Activated CD4-positive, alpha-beta T cell treated with anti-CD3 and anti-CD28 coated beads for 24 hours (primary cell): ENCODE results near the gene PLEKHG4B.
"Not testable (repeated sequence)": the region's sequence is repeated elsewhere in the genome, so short reads cannot be mapped to it uniquely, and the experiment has no call there.

ENCODE experiments used
- DNase-seq, 2 donors: peaks; one replicate each; pipeline ENCODE4 v3.0.0-alpha.2; 2020; ENCODE audit warnings: low read depth in 2 of 2

Gene PLEKHG4B

GRCh38 chr5:156411-157072 is 64.6 kb downstream of the PLEKHG4B start:
- no peak for DNase-seq

GRCh38 chr5:157126-157715 is 65.3 kb downstream of the PLEKHG4B start:
- DNase-seq, result no peak

- DNase-seq, result no peak
Measured at GRCh38 chr5:157801-158200, 65.8 kb downstream of the PLEKHG4B start.

GRCh38 chr5:158807-159447 is 67.0 kb downstream of the PLEKHG4B start:
- no peak for DNase-seq

- no peak for DNase-seq
Measured at GRCh38 chr5:159448-160172, 67.6 kb downstream of the PLEKHG4B start.

GRCh38 chr5:160173-160510 is 68.2 kb downstream of the PLEKHG4B start:
- no peak for DNase-seq

GRCh38 chr5:160921-161802 is 69.2 kb downstream of the PLEKHG4B start:
- no peak for DNase-seq

GRCh38 chr5:161803-162110 is 69.8 kb downstream of the PLEKHG4B start:
- DNase-seq, result no peak

- no peak for DNase-seq
Measured at GRCh38 chr5:162190-162564, 70.2 kb downstream of the PLEKHG4B start.

GRCh38 chr5:162565-163337 is 70.8 kb downstream of the PLEKHG4B start:
- no peak for DNase-seq

- DNase-seq, result no peak
Measured at GRCh38 chr5:163338-163620, 71.3 kb downstream of the PLEKHG4B start.

- DNase-seq, result no peak
Measured at GRCh38 chr5:163841-164240, 71.9 kb downstream of the PLEKHG4B start.

- no peak for DNase-seq
Measured at GRCh38 chr5:164244-164643, 72.3 kb downstream of the PLEKHG4B start.

- not testable (repeated sequence) for DNase-seq
Measured at GRCh38 chr5:164783-165182, 72.8 kb downstream of the PLEKHG4B start.

GRCh38 chr5:166441-167372 is 74.7 kb downstream of the PLEKHG4B start:
- DNase-seq, result no peak

GRCh38 chr5:167511-167910 is 75.5 kb downstream of the PLEKHG4B start:
- DNase-seq, result no peak

GRCh38 chr5:167982-168660 is 76.2 kb downstream of the PLEKHG4B start:
- no peak for DNase-seq

GRCh38 chr5:169071-169727 is 77.2 kb downstream of the PLEKHG4B start:
- no peak for DNase-seq

GRCh38 chr5:169728-170094 is 77.7 kb downstream of the PLEKHG4B start:
- no peak for DNase-seq
